NCI-H1417 treated with DMSO at 0.1 percent for 48 hours (cell line): ENCODE data around the gene GIGYF2.

Source experiments
- DNase-seq: peaks from one replicate; lab custom pipeline; 2025; lab: John Stamatoyannopoulos, UW

Gene GIGYF2

DNA sequence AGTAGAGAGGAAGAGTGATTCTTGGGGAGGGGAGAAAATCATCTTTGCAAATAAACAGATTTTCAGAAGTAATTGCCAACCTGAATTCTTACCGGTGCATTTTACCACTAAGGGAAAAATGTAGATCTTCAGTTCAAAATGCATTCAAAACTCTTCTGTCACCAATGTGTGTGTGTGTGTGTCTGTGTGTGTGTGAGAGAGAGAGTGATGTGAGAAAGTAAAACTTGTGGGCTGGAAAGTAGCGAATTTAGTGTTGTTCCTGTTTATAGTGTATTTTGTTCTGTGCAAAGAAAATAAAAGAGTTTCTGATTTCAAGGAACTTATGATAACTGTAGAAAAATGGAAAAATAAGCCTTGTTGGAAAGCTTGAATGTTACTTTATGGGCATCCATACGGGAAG lies 52.2 kb downstream of the GIGYF2 start:
- no peak for DNase-seq

DNA sequence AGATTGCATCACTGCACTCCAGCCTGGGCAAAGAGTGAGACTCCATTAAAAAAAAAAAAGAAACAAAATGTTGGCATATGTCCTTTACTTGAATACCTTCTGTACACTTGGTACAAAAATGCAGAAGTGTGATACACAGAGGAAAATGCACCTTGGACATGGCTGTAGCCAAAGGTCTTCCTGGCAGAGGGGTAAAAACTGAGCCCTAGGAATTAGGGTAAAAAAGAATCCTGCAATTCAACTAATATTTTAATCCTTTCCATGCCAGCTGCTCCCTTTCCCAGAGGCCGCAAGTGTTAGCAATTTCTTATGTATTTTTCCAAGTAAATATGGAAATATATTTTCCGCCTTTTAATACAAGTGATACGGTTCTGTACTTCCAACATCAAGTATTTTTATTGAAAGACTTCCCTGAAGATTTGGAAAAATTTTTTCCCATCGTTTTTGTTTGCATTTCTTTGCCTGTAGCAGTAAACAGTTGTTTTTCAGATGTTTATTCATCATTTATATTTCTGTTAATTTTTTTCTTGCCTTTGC lies 53.1 kb downstream of the GIGYF2 start:
- no peak for DNase-seq

DNA sequence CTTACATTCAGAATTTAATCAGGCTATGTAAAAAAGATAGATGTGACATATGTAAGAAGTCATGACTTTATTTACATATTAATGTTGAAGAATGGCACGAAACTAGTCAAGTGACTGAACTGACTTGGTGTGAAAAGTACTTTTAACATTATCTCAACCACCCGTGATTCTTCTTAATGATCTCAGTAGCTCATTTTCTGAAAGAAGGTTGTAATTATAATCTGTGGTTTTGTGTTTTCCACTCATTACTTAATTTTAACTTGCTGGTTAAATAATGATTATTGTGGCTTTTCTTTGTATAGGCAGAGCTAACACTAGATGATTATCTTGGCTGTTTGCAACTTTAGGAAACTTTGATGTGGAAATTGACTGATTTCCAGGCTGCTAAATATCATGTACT lies 60.8 kb downstream of the GIGYF2 start:
- no peak for DNase-seq

DNA sequence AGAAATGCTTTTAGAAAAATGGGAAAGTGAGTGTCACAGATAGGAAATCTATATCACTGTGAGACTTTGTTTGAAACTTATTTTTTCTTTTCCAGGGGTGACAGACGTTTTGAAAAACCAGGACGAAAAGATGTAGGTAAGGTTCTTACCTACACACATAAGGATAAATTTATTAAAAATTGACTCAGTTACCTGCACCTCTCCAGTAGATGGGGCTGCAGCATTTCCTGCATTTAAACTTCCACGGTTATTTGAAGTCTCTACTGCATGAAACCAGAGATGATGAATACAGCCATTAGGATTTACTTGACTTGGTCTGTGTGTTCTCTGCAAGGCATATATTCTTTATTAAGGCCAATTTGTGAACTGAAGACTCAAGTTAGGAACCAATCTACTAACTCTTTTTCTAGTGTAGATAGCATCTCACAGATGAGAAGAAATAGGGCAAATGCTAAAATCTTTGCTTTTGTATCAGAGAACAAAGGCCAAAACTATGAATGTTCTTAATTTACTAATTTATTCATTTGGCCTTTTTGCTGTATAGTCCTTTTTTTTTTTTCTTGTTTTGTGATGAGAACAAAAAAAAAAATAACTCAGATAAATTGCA lies 64.3 kb downstream of the GIGYF2 start:
- no peak for DNase-seq

DNA sequence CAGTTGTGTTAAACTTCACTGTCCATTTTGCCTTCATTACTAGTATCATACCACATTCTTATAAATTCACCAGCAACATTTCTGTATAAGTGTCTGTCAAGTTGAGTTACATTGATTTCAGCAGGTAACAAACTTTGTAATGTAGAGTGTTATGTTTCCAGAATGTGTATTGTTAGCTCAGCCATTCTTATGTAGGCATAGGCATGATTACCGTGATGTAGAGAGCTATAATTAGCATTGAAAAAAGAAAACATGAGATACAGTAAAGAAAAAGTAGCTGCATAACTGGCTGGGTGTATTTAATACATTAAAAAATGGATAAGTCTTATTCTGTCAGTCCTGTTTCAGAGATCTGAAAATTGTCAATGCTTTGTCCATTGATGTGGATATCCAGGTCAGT lies 70.7 kb downstream of the GIGYF2 start:
- DNase-seq: no peak

DNA sequence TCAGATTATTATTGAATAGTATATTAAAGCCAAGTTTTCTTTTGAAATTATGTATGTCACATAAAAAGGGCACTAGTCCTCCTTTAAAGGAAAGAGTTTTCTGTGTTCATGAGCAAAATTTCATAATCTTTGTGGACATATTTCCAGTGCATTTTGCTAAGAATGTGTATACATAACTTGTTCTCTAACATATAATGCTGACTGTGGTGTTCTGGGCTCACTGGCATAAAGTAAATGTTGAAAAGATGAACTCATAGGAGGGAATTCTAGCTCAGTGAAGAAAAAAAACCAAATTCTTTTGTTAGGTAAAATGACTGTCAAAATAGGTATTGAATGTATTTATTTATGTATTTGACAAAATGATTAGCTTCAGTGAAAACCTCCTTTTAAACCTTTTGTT lies 73.1 kb downstream of the GIGYF2 start:
- DNase-seq: no peak

DNA sequence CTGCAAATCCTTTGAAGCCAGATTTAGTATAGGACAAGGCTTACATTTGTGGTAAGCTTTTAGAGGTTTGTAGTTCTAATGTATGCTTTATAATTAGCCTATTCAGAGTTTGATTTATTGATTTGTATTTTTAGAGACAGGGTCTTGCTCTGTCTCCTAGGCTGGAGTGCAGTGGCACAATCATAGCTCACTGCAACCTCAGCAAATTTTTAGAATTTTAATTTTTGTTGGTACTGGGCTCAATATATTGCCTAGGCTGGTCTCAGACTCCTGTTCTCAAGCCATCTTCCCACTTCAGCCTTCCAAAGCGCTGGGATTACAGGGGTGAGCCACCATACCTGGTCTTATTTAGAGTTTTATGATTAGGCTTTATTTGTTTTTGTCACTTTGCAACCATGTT lies 74.7 kb downstream of the GIGYF2 start:
- no peak for DNase-seq

DNA sequence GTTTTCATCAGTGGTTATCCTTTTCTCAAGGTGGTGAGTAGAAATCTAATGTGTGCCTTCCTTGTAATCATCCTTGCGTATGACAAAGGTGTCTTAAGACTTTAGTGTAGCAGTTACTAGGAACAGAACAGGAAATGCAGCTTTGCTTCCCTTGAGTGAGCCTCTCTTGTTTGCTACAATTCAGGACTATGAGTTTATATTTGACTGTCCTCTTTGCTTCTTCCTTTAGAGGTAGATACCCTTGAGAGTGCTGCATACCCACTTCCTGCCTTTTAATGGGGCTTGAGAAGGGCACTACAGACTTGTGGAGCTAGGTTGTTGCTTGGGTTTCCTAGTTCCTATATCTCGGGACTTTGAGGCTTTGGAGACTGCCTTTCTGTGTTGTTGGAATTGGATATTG lies 75.4 kb downstream of the GIGYF2 start:
- no peak for DNase-seq

DNA sequence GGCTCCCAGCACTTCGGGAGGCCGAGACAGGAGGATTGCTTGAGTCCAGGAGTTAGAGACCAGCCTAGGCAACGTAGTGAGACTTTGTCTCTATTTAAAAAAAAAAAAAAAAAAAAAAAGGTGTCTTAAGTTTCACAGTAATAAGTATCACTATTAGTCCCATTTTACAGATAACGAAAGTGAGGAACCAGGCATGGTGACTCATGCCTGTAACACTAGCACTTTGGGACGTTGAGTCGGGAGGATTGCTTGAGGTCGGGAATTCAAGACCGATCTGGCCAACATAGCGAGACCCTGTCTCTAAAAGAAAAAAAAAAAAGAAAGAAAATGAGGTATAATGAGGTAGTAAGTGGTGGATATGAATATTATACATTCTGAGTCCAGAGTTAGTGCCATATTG lies 76.7 kb downstream of the GIGYF2 start:
- DNase-seq: no peak

DNA sequence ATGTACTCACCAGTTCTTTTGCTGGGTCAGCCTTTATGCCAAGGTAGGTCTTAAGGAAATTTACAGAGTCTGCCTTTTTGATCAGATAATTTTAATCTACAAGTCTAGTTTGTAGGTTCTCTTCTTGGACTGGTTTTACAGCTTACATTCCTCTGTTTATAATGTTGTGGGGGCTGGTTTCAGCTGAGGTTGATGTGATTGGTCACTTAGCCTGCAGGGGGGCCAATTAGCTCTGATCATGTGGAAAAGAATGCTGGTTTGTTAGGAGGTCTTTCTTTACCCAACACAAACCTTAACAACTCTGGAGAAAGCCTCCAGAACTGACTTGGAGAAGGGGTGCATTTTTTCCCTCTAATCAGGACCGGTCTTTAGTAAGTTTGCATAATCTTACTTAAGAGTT lies 79.3 kb downstream of the GIGYF2 start, which contains the start of gene KCNJ13:
Gene KCNJ13, minus strand, starts transcription at position 131 of the 400 bp plus-strand sequence. CDS start 5,203 bp downstream, outside the sequence.
- DNase-seq: no peak

DNA sequence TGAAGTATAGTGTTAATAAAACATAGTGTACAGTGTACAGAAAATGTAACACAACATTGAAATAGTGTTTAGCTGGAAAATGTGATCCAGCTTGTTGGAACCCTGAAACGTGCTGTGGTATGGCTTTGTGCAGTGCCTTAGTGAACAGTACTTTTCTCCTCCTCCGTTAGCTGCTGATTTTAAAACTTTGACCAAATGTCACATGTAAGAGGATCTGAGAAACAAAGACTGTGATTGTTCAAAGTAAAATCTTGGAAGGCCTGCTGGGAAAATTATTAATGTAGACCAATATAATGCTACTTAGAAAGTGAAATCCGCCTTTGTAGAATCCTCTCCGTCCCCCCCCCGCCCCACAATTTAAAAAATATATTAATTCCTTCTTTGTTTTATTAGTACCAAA lies 80.1 kb downstream of the GIGYF2 start:
- DNase-seq: no peak

DNA sequence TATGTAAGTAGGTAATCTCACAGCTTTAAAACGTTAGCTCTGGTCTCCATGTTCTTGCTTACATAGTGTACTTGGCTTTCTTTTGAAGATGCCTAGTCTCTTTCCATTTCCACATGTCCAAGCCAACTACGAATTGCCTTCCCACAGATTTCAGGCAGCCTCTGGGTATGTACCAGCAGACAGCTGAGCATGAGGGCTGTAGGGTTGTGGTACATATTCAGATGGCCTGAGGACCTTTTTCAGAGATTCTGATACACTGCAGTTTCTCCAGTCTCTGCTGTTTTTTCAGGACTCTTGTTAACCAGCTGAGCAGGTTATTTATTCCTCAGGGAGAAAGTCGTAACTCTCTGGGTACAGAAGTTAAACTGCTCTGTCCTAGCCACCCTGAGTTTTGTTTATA lies 82.3 kb downstream of the GIGYF2 start:
- DNase-seq: no peak

DNA sequence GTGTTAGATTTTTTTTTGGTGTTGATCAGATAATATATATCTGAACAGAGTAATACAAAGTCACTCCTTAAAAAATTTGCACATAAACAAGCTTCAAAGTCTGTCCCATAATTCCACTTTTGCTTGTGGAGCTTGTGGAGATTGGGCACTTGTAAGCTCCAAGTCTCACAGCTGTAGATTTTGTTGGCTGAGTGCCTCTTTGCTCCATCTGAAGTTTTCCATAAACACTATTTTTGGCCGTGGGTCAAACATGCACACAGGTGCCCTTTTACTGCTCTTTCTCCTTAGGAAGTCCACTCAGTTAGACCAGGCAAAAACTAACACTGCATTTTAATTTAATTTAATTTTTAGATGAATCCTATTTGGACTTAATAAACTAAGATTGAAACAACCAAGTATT lies 82.8 kb downstream of the GIGYF2 start:
- DNase-seq: no peak

DNA sequence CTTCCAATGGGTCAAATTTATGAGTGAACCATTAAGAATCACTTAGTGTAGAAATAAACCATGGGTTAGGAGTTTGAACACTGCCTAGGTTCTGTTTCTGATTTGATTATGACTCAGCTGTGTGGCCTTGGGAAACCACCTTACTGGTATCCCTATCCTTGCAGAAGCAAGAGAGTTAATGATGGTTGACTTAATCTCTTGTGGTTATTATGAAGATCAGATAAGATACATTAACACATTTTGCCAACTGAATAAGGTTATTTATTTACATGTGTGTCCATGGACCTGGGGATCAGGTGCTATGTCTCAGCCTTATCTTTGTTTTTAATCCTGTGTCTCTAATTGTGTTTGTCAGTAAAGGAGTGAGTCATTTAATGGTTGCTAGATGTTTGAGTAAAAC lies 84.6 kb downstream of the GIGYF2 start:
- no peak for DNase-seq

DNA sequence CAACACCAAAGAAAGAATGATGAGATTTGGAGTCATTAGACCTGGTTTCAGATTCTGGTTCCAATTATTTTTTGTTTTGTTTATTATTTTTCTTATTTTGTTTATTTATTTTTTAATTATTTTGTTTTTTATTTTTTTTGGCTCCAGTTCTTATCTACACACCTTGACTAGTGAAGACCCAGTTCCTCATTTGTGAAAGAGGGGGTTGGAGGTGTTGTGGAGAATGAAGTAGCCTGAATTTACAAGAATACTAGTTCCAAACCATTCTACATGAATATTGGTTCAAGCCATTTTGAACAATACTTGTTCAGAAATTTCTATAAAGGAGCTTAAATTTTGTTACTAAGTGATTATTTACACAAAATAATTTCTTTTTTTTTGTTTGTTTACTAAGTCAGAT lies 86.1 kb downstream of the GIGYF2 start:
- no peak for DNase-seq

DNA sequence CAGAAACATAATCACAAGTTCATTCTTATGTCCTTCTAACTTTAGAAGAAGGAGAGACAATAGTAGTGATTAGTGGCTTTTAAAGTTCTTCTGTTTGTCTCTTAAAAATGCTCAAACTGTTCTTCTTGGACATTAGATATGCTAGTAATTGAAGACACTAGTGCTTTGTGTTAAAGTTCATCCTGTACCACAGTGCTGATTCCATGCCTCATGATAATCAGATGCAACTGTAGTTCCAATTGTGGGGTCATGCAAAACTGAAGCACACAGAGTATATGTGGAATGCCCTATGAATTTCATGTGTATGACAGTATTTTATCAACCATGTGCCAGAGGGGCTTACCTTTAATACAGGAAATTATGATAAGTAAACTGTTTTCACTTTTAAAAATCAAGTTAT lies 90.7 kb downstream of the GIGYF2 start:
- no peak for DNase-seq

DNA sequence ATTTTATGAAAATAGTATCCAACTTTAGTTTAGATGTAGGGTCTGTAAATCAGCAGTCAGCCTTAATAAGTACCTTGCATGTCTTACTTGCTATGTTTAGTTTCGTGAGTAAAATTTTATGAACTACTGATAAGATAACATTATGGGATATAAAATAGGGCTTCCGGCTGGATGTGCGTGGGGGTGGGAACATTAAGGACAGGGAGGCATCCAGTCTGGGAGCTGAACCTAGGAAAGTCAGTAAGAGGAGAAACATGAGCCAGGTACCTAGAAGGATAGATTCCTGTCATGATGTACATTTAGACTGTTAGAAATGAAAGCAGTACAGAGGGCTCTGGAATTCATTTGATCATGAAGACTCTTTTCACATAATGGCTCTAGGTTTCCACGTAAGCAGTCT lies 92.0 kb downstream of the GIGYF2 start:
- DNase-seq: no peak

DNA sequence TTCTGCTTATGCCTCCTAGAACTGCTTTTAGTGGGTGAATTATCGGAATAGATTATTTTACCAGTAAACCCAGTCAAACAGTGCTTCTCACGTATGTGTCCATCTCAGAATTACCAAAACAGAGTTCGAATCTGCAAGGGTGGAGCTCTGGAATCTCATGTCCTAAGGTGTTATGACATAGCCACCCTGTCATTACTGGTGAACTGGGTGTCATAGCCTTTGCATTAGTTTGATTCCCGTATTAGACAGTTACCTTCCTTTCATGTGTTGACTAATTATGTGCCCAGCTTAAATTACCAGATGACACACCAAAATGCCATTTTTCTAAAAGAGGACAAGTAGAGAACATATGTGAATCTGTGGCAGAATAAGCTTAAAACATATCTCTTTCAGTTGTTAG lies 94.4 kb downstream of the GIGYF2 start:
- DNase-seq: no peak

DNA sequence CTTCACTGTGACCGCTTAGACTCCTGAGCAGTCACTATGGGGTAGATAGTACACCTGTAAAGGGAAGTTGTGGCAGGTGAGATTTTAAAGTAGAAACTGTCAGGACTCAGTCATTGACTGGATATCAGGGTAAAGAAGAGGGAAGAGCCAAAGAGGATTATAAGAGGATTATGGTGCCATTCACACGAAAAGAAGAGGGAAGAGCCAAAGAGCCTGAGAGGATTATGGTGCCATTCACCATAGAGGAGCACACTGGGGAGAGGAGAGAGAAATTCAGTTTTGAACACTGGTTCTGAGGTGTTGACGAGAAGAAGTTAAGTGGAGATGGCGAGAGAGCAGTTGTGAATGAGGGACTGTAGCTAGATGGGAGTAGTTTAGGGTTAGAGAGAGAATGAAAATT lies 96.1 kb downstream of the GIGYF2 start:
- DNase-seq: no peak

DNA sequence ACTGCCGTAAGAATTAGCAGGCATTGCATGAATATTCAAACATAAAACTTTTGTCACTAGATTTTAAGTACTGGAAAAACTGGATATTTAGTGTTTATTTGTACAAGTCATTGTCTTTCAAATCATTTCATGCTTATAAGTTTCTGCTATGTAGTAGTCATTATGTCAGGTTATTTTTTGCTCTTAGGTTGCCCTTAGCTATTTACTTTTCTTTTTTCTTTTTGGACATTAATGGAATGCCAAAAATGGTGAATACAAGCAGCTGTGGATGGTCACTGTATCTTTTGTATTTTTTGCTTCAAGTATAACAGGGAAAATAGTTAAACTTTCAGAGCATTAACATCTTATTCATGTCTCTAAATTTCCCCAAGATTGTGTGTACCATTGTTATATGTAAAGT lies 97.8 kb downstream of the GIGYF2 start:
- DNase-seq: no peak

DNA sequence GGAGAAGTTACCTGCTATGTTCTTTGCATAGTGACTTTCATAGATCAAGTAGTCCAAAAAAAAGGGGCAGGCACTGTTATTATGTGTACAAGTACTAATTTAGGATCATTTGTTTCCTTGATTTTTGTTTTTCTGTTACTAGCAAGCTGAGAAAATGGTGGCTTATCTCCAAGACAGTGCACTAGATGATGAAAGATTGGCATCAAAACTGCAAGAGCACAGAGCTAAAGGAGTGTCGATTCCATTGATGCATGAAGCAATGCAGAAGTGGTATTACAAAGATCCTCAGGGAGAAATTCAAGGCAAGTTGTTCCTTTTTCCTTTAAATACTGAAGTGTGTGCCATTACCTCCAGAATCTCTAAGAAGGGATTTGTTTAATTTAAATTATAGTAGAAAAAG lies 98.8 kb downstream of the GIGYF2 start:
- no peak for DNase-seq

DNA sequence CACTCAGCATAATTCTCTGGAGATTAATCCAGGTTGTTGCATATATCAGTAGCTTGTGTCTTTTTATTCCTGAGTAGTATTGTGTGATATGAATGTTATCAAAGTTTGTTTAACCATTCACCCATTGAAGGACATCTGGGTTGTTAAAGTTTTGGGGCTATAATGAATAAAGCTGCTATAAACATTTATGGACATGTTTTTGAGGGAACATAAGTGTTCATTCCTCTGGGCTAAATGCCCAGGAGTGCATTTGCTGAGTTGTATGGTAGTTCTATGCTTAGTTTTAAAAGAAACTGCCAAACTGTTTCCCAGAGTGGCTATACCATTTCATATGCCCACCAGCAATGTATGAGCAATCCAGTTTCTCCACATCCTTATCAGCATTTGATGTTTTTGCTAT lies 101.1 kb downstream of the GIGYF2 start:
- no peak for DNase-seq

DNA sequence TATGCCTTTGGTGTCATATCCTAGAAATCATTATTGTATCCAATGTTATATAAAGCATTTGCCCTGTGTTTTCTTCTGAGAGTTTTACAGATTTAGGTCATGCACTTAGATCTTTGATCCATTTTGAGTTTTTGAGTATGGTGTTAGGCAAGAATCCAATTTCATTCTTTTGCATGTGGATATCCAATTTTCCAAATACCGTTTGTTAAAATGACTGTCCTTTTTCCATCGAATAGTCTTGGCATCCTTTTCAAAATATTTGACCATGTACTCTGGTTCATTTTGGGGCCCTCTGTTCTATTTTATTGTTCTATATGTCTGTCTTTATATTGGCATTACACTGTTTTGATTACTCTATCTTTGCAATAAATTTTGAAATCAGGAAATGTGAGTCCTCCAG lies 103.0 kb downstream of the GIGYF2 start:
- DNase-seq: no peak

DNA sequence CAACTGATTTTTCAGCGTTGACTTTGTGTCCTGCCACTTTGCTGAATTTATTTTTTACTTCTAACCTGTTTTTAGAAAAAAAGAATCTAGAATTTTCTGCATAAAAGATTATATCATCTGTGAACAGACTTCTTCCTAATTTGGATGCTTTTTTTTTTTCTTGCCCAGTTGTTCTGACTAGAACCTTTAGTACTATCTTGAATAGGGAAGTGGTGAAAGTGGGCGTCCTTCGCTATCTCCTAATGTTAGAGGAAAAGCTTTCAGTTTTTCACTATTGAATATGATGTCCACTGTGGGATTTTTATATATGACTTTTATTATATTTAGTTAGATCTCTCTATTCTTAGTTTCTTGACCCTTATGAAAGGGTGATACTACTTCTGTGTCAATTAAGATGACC lies 105.0 kb downstream of the GIGYF2 start:
- DNase-seq: no peak
